HG02571 (cell line): ENCODE measurements around the gene RIPOR2.
"Not testable (repeated sequence)": the region's sequence is repeated elsewhere in the genome, so short reads cannot be mapped to it uniquely, and the experiment has no call there.

Experiments
- ATAC-seq: cut with Tn5 transposase; IDR thresholded peaks from one replicate; pipeline ENCODE4 v1.9.1; 2021; ENCODE audit warnings: mild to moderate bottlenecking, moderate library complexity; ENCODE audit not compliant: unreplicated experiment

Gene RIPOR2

DNA sequence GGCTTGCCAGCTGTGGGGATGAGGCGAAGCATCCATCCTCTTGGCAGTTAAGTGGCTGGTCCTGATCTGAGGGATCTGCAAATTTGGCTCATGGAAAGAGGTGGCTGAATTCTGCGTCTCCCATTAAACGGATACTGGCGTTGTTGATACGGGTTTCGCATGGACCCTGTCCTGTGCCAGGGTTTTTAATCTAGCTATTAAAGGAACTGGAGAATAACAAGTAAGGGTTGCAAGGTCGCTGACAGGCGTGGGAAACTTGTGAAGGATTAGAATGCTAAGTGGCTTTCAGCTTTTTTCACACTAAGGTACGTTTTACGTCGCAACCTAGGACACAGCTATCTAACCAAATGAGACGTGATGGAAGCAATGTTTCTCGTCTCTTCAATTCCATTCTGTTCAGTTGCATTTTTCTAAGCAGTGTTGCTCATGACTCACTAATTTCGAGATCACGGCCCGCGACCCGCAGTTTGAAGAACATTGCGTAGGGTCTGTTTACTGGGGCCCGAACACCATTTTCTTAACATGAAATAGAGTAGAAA is 160.2 kb downstream of the RIPOR2 start:
- peak; percentile 2 for ATAC-seq

DNA sequence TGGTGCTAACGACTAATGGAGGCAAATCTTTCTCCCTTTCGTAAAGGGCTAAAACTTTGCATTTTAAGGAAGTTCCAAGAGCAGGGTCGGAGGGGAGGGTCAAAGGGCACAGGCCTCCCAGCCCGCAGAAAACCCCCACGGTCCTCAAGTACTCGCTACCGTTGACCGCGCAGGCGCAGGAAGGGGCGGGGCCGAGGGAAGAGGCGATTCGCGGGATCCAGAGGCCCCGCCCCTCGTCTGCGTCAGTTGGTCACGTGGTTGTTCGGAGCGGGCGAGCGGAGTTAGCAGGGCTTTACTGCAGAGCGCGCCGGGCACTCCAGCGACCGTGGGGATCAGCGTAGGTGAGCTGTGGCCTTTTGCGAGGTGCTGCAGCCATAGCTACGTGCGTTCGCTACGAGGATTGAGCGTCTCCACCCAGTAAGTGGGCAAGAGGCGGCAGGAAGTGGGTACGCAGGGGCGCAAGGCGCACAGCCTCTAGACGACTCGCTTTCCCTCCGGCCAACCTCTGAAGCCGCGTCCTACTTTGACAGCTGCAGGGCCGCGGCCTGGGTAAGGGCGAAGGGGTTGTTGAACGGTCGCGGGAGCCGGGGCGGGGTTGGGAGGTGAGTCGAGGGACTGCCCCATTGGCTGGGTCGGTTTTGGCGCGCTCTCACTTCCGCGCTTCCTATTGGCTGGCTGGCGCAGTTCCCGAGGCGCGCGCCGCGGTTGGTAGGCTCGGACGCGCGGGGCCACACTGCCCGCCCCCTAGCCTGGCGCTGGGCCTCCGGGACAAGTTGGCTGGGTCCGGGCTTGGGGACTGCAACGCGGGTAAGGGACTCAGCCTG is 160.9 kb downstream of the RIPOR2 start, which contains the start of gene GMNN:
GMNN (plus strand) TSS at position 242 of the 824 bp plus-strand sequence. CDS start 2,310 bp downstream, outside the sequence.
- ATAC-seq, result peak; percentile 93

DNA sequence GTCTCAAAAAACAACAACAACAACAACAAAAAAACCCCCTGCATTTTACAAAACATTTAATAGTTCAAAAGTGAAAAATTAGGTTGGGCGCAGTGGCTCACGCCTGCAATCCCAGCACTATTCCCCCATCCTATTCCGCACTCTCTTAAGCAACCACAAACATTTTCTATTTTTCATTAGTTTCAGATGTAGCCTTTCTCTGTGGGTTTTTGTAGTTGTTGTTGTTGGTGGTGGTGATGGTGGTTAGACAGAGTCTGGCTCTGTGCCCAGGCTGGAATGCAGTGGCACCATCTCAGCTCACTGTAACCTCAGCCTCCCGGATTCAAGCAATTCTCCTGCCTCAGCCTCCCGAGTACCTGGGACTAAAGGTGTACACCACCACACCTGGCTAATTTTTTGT is 167.4 kb downstream of the RIPOR2 start:
- no peak for ATAC-seq

DNA sequence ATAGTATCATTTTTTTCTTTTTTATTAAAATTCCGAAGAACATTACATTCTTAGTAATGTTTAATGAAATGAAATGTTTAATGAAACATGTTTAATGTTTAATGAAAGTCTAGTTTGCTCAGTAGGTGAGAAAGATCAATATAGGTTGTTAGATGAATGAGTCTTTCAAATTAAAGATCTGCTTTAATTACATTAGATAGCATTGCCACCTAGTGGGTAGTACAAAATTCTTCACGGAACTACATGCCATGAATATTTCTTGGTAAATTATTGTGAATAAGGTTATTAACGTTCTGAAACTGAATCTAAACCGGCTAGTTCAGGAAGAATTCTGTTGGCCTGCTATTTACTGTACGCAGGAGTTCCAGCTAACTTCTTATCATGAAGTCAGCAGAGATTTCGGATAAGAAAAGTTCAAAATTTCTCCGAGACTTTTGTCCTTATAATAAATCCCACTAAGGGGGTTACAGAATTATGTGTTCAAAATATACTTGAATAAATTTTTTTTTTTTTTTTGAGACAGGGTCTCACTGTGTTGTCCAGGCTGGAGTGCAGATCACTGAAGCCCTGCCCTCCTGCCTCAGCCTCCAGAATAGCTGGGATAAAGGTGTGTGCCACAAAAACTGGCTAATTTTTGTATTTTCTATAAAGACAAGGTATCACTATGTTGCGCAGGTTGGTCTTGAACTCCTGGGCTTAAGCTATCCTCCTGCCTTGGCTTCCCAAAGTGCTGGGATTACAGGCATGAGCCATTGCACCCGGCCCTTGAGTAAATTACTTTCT is 168.9 kb downstream of the RIPOR2 start:
- no peak for ATAC-seq

DNA sequence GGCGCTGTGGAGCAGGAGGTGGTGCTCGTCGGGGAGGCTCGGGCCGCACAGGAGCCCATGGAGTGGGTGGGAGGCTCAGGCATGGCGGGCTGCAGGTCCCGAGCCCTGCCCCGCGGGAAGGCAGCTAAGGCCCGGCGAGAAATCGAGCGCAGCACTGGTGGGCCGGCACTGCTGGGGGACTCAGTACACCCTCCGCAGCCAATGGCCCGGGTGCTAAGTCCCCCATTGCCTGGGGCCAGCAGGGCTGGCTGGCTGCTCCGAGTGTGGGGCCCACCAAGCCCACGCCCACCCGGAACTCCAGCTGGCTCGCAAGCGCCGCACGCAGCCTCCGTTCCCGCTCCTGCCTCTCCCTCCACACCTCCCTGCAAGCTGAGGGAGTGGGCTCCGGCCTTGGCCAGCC is 169.8 kb downstream of the RIPOR2 start:
- ATAC-seq, result not testable (repeated sequence)

DNA sequence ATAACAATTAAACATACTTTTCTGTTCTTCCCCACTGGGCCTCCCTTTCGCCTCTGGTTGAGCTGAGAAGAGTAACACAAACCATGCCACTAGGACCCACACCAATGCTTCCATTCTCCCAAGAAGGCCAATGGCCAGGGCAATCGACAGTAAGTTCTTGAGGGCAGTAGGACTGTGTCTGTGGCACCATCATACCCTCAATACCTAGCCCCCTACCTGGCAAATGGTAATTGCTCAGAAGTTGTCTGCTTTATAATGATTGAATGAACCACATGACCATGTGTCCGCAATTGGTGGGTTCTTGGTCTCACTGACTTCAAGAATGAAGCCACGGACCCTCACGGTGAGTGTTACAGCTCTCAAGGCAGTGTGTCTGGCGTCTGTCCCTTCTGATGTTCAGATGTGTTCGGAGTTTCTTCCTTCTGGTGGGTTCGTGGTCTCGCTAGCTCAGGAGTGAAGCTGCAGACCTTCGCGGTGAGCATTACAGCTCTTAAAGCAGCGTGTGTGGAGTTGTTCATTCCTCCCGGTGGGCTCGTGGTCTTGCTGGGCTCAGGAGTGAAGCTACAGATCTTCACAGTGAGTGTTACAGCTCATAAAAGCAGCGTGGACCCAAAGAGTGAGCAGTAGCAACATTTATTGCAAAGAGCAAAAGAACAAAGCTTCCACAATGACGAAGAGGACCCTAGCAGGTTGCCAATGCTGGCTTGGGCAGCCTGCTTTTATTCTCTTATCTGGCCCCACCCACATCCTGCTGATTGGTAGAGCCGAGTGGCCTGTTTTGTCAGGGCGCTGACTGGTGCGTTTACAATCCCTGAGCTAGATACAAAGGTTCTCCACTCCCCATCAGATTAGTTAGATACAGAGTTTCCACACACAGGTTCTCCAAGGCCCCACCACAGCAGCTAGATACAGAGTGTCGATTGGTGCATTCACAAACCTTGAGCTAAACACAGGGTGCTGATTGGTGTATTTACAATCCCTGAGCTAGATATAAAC is 170.6 kb downstream of the RIPOR2 start:
- not testable (repeated sequence) for ATAC-seq

DNA sequence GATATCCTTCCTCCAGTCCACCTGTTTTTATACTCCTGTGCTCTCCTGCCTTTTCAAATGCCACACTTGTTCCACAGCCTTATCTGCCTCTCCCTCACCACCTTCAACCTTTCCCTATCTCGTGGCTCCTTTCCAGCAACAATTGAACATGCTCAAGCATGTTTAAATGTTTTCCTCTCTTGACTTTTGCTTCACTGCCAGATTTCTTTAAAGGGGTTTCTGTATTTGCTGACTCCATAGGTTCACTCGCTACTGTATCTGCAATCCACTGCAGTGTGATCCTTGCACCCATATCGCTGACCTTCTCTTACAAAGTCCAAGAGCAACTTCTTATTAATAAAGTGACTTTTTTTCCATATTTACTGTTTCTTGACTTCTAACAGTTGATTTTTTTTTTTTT is 172.2 kb downstream of the RIPOR2 start:
- no peak for ATAC-seq

DNA sequence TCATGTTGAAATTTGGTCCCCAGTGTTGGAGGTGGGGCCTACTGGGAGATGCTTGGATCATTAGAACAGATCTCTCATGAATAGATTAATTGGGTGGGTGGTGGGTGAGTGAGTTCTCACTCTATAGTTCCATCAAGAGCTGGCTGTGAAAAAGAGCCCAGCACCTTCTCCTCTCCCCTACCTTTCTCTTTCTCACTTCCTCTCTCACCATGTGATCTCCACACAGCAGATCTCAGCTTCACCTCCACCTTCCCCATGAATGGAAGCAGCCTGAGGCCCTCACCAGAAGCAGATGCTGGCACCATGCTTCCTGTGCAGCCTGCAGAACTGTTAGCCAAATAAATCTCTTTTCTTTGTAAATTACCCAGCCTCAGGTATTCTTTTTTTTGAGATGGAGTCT is 173.9 kb downstream of the RIPOR2 start:
- no peak for ATAC-seq

DNA sequence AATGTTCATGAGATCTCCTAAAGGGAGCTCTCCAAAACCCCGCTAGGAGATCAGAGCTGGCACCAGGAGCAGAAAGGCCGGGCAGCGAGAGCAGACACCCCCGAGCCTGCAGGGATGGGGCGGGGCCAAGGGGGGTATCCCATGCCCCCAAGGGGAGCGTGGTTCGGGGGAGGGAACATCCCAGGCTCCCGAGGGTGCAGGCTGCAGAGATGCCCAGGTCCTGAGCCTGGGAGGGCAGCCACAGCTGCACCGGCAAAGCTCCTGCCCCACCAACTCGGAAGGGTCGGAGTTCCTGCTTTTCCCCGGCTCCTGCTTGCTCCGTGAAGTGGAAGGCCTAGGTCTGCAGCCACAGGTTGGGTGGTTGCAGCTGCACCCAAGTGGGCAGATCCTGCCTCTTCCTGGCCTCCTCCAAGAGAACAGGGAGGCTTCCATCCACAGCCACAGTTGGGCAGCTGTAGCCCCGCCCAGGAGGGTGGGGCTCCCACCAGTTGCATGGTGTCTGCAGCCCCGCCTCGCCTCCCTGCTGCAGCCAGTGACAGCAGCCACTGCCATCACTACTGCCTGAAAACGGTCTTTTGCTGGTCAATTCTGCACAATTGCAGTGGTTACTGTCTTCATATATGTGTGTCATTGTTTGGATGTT is 174.4 kb downstream of the RIPOR2 start:
- ATAC-seq, result no peak

DNA sequence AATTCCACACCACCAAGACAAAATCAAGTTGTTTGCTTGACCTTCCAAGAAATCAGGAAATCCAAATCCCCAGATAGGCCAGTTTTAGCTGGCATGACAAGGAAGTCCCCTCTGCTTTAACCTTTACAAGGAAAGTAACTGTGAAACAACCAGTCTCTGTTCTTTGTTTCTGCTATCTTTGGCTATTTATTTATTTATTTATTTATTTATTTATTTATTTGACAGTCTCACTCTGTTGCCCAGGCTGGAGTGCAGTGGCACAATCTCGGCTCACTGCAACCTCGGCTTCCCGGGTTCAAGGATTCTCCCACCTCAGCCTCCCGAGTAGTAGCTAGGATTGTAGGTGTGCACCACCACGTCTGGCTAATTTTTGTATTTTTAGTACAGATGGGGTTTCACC is 175.6 kb downstream of the RIPOR2 start:
- no peak for ATAC-seq

DNA sequence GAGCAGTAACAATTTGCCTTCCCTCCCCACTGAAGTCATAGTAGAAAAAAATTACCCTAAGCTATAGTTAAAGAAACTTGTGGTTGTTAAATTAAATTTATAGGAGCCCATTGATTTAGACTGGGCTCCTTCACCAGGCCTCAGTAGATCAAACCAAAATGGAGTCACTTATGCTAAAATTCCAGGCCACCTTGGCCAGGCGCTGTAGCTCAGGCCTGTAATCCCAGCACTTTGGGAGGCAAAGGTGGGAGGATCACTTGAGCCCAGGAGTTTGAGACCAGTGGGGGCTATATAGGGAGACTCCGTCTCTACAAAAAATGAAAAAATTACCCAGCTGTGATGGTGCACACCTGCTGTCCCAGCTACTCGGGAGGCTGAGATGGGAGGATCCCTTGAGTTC is 176.0 kb downstream of the RIPOR2 start:
- ATAC-seq, result no peak

DNA sequence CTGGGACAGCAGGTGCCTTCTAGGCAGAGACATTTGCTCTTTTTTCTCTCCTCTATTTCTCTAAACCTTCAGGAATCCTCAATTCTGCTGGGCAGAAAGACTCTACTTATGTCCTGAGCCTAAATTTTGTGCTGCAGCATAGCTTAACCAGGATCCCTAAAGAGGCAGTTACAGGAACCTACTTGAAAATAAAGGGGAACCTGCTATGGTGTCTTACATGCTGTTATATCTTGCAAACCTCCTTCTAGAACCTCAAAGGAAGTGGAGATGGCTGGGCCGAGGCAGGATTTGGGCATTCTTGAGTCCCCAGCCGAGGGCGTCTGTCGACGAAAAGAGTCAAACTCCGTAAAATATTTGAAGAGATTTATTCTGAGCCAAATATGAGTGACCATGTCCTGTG is 178.1 kb downstream of the RIPOR2 start:
- no peak for ATAC-seq

DNA sequence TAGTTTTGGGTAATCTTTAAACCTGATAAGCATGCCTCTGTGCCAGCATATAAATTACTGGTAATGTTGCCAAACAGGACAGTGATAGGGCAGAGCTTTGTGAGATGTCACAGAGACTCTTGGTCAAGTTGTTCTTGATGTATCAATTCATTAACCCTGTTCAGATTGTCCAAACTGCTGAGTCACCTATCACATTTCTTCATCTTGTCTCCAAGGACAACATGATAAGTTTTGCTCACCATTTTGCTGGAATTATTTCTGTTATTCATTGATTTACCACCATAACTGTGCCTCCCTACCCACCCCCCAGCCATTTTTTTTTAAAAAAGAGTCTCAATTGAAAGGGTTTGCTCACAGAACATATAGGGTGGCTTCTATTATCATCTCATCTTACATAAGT is 180.5 kb downstream of the RIPOR2 start:
- no peak for ATAC-seq

DNA sequence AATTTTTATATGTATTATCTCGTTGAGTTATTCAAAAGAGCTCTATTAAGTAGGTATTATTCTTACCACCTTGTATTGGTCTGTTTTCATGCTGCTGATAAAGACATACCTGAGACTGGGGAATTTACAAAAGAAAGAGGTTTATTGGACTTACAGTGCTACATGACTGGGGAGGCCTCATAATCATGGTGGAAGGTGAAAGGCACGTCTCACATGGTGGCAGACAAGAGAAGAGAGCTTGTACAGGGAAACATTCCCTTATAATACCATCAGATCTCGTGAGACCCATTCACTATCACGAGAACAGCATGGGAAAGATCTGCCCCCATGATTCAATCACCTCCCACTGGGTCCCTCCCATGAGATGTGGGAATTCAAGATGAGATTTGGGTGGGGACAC is 181.4 kb downstream of the RIPOR2 start:
- ATAC-seq, result not testable (repeated sequence)
